ENCODE data around the gene OXTR. TPM values are rescaled to one million over a fixed set of nuclear protein-coding genes. Genes with fewer than 3 reads are reported as not detected.

The OXTR gene
- total RNA-seq, 1 donor from 2014 or later: 2.0 TPM

- no peak overlapping the region for H3K27ac Mint-ChIP-seq
- peaks cover 2% of the 10 kb centered on the region for H3K27me3 Mint-ChIP-seq
- intact Hi-C loops (cut with micrococcal nuclease): no loop called here
These were observed 66.9 kb downstream of the OXTR start for GRCh38 chr3:8702560-8702959.

More at GRCh38 chr3:8702560-8702959, 66.9 kb downstream of the OXTR start:
- TF ChIP-seq CTCF (IDR thresholded peaks at IDR 0.05): no peak
- POLR2A ChIA-PET: no interaction called here
- Mint-ChIP-seq H3K9me3 (peaks cover 9% of the 10 kb centered on the region), H3K36me3 (ENCODE audit: low read depth) (no peaks in the 10 kb centered on the region), H3K4me3 (no peak overlapping the region), H3K4me1 (no peaks in the 10 kb centered on the region)
- ATAC-seq (ENCODE audit: low read depth): no peak
- CTCF ChIA-PET: no interaction called here
- DNase-seq: no peak

Other genes with a start within 250 kb of the OXTR start
- 0.39 TPM in 1 of 2 replicates, not detected in the other for gene SSUH2, start 124.8 kb downstream of the OXTR start, total RNA-seq
- gene CAV3, start 35.8 kb downstream of the OXTR start, total RNA-seq: not detected in 2 replicates
- 16.6 and 21.6 TPM in 2 replicates for gene RAD18, start 193.9 kb upstream of the OXTR start, total RNA-seq

All from activated B cell treated with CpG ODN at 0.5 μM for 24 hours (primary cell).